GM18858 (cell line): ENCODE measurements around the gene TBX15.

Experiments used
- ATAC-seq: cut with Tn5 transposase; IDR thresholded peaks from one replicate; pipeline ENCODE4 v1.9.1; 2021; ENCODE audit not compliant: unreplicated experiment

Gene TBX15

DNA sequence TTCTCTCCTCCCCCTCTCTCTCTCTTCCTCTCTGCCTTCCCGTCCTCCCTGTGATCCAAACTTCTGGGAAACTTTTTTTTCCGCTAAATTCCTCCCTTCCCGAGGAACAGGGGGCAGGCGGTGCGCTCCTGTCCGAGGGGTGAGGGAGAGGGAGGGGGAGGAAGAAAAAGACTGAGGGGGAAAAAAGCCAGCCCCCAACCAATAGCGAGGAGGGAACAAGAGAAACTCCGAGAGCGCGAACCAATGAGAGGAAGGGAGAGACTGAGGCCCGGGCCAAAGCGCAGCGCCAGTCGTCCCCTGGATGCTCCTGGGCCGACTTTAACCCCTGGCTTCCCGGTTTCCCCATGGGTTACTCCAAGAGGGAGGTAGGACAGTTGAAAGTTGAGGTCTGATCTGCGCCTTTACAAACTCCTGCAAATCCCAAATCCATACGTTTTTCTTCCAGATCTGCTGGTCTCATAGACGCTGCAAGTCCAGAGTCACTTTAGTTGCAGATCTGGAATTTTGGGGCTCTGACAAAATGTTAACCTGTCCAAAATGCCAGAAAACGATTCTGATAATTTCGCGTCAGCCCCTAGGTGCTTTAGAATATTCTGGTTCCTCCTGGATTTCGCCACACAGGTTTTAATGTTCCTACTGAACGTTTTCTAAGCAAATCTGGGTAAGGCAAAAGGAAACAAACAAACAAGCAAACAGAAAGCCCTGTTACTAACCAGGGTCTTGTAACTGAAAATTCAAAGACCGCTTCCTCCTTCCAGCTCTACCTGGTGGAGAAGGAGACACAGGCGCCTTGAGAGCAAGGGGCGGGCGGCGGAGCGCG, at the start of gene TBX15:
TSS of gene TBX15 (minus strand) at position 158 of the 820 bp plus-strand sequence. CDS start 548 bp downstream, outside the sequence.
- ATAC-seq, result no peak

DNA sequence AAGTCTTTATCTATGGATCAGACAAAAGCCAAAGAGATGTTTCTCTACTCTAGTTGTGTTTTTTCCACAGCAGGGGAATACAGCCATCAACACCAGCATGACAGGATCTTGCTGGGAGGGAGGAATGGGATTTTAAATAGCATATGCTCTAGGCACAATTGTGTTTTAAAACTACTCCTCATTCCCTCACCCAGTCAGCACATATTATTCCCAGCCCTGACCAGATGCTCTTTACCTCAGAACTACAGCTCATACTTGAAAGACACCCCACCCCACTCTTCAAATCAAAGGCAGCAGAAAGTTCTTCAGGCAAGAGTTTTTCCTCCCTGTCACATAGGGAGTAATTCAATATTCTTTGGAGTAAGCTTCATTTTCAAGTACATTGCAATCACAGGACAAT, 46.2 kb upstream of the TBX15 start:
- no peak for ATAC-seq

GRCh38 chr1:119032986-119033385, 44.8 kb upstream of the TBX15 start:
- ATAC-seq, result no peak

DNA sequence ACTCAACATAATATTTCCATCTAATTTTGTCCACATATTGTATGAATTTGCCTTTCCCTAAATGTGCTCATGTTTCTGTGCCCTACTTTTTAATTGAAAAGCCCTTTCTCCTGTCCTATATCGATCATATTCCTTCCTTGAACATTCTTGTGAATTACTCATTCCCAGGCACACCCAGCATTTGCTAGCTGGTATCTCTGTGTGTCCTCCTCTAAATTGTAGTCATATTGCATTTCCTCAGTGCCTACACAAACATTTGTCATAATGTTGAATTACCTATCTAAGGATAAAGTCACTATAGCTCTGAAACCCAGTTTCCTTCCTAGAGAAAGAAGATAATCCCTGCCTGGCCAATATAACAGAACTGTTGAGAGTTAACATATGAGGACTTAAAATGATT, 39.6 kb upstream of the TBX15 start:
- ATAC-seq, result no peak

DNA sequence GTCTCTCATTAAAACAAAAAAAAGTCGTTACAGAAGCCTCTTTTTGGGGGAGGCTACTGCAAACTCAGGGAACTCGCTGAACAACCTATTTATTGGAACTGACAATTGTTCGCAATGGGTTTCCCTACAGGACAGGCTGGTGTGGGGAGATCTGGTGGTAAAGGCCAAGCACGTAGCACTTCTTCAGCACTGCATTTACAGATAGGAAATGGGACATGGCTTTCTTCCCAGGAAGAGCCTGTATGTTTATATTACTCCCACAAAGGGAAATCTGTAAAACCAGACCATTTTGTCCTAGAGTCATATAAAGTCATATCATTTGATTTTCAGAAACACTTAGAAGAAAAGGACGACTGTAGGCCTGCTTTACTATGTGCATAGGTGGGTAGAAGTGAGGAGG, 38.8 kb upstream of the TBX15 start:
- no peak for ATAC-seq

DNA sequence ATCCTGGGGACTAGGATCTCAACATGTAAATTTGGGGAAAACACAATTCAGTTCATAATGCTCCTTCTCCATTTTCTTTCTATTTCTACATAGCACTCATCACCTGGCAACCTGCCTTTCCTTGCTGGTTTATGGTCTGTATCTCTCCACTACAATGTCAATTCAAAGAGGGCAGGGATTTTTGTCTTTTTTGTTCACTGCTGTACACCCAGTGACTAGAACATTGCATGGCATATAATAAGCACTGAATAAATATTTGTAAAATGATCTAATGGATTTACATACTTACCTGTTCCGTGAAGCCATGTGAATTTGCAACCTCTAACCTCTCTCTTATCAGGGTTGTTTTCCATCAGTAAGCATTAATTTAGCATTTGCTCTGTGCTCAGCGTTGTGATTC, 27.4 kb upstream of the TBX15 start:
- no peak for ATAC-seq

GRCh38 chr1:119012383-119012782, 24.2 kb upstream of the TBX15 start:
- no peak for ATAC-seq

DNA sequence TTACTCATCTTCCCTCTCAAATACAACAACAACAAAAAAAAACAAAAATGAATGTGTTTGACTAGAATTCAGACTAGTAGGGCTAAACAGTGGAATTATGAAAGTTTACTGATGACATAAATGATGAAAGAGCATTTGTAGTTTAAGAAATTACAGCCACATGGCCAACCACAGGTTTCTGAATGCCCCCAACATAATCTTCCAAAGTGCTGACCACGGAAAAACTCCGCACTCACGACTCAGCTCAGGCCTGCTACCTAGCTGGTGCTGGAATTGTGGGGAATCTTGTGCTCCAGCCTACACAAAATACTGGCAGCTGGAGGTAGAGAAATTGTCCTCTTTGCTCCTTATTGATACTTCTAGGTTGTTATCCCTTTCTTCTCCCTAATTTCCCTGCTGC, 23.6 kb upstream of the TBX15 start:
- no peak for ATAC-seq

- ATAC-seq, result no peak
These were observed 23.0 kb upstream of the TBX15 start for GRCh38 chr1:119011116-119011515.

DNA sequence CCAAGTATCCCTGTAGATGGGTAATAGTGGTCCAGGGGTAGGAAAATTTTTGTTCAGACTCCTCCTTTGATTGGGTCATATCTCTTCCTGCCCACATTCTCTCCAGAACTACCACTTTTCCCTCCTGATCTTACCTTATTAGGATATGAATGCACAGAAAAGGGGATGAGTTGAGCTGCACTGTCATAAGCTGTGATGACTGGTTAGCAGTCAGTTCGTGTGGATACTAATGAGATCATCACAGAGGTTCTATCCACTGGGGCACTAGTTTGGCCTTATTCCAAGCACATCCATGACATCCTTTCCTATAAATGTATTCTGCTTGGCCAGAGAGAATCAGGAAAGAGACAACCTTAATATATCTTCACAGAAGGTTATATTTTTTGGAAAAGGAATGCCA, 22.1 kb upstream of the TBX15 start:
- ATAC-seq, result no peak

DNA sequence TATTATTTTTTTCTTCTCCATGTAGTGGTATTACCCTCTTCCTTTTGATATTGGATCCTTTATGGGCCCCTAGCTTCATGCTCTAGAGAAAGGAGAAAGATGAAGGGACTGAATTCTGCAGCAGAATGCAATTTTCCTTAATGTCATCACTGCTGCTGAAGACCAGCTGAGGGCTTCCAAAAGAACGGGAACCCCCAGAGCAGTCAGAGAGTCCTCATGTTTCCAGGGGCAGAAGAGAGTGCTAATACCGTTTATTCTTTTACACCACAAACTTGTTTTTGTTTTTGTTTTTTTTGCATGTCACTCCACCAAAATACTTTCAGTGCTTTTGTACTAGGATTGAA, 21.1 kb upstream of the TBX15 start:
- no peak for ATAC-seq

GRCh38 chr1:119008483-119009311, 20.6 kb upstream of the TBX15 start:
- ATAC-seq, result peak; percentile 65

DNA sequence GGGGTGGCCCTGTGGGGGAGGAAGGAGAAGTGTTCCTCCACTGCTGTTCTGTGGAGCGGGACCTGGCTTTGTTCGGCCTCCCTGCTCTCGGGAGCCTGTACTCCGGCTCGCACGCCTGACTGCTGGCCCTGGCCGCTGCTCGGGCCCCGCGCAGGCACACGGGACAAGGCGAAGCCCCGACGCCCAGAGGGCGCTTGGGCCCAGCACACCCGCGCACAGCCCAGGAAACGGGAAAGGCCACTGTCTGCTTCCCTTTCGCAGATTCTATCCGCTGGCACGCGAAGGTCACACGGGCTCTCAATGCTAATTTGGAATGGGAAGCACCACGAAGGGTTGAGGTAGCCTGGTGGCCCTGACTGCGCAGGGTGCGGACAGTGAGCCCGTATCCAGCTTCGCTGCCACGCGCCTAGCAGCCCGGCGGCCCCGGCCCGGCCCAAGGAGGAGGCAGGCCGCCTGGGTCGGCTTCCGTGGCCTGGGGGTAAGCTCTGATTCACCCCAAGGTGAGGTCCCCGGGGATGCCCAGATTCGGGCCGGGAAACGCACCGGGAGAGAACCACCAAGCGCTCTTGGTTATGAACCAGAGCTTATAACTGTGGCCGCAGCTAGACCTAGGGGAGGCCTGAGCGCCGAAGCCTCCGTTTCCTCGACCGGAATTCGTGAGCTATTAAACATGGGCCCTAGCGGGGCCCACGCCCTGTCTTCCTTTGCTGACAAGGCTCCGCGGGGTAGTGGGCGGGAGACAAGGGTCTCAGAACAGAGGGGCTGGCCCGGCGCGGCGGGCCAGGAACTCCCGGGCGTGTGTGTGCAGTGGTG, 19.7 kb upstream of the TBX15 start:
- ATAC-seq, result no peak

DNA sequence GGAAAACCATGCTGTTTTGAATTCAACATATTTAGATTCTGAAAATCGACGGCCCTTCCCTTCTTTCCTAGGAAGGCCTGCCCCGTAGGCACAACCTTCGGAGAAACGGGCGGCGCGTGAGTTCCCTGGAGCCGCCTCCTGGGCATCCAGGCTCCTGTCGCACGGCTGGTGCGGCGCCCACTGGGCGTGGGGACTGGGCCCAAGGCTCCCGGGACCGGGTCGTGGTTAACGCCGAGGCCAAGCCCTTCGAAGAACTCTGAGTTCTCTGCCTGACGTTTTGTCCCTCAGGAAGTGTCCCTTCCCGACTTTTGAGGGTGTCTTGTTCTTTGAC, 19.2 kb upstream of the TBX15 start:
- ATAC-seq, result no peak

- ATAC-seq, result no peak
These were observed 18.5 kb upstream of the TBX15 start for GRCh38 chr1:119006406-119007279.

DNA sequence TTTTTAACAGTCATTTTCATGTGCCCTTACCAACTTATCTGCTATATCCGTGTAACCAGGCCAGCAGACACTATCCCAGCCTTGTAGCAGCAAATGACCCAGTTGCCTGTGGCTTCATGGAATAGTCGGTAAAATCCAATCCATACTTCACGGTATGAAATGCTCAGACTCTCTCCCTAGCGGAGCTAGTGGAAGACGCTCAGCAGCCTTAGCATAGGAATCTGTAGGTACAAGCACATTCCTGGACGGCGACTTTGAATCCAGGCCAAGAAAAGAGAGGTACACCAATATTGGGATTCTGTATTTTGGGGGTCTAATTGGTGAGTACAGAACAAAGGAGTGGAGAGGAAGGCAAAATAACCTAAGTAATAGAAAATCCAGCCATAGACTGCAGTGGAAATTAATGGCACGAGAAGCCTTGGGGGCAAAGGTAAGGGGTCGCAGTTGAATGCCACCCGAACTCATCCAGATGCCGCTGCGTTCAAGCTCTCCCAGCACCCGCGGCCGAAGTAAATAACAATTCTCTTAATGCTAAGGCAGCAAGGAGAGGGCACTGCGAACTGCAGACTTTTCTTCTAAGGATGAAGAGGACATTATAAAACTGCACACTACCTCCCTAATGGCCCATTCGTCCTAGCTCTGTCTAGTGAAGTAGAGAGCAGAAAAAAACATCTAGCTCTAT, 17.7 kb upstream of the TBX15 start:
- no peak for ATAC-seq

- ATAC-seq, result no peak
These were observed 16.6 kb upstream of the TBX15 start for GRCh38 chr1:119004781-119005180.

DNA sequence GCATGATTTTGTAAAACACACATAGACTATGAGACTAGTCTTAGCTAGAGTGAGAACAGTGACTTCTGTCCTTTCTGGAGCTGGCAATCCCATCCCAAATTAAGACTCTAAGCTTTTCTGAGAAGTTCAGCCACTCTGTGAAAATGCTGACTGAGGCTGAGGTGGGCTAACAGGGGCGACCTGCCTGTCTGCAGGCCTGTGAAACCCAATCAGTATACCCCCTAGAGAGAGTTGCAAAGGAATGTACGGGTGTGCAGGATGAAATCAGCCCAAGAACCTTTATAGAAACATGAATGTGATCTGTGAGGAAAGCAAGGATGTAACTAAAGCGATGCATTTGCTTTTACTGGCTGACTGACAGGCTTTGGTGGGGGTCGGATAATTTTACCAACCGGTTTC, 16.0 kb upstream of the TBX15 start:
- no peak for ATAC-seq

- ATAC-seq, result no peak
These were observed 15.4 kb upstream of the TBX15 start for GRCh38 chr1:119003413-119004128.
